Measurements from ENCODE around the gene BCCIP. TPM values are rescaled to one million over a fixed set of nuclear protein-coding genes. Genes with fewer than 3 reads are reported as not detected.

BCCIP gene
- total RNA-seq, 2 experiments from 2014 or later, result 59.1 to 96.2 TPM

DNA sequence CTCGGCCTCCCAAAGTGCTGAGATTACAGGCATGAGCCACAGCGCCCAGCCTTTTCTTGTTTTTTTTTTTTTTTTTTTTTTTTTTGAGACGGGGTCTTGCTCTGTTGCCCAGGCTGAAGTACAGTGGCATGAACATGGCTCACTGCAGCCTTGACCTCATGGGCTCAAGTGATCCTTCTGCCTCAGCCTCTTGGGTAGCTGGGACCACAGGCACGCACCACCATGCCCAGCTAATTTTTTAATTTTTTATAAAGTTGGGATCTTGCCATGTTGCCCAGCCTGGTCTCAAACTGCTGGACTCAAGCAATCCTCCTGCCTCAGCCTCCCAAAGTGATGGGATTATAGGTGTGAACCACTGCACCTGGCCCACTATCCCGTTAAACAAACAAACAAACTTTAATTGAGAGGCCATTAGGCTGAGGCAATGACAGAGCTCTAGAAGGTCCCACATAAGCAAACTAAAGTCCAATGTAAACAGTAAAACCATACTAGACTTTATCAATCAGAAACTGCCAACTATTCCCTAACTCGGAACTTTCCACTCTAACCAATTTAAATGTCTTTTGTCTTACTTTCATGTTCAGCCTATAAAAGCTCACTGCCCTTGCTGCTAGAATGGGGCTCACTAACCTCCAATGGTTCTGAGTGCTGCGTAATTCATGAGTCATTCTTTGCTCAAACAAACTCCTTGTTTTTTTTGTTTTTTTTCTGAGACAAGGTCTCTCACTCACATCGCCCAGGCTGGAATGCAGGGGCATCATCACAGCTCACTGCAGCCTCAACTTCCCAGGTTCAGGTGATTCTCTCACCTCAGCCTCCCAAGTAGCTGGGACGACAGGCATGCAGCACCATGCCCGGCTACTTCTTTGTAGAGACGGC lies 55.9 kb downstream of the BCCIP start:
- Histone ChIP-seq H4K20me1 (ENCODE audit: insufficient read depth, low read length) (no peaks in the 10 kb centered on the region), H3K79me2 (ENCODE audit: insufficient read depth, low read depth, low read length) (no peaks in the 10 kb centered on the region), H3K36me3 (ENCODE audit: insufficient read depth, low read length) (no peaks in the 10 kb centered on the region), H3K4me3 (ENCODE audit: low read depth, low read length, poor library complexity, severe bottlenecking) (no peak overlapping the region), H3K4me2 (ENCODE audit: low read length) (no peak overlapping the region), H2AFZ (ENCODE audit: low read length) (no peak overlapping the region), H3K4me1 (ENCODE audit: insufficient read depth, low read length, poor library complexity, severe bottlenecking) (no peaks in the 10 kb centered on the region), H3K9me2 (ENCODE audit: insufficient read depth, low read length) (no peaks in the 10 kb centered on the region), H3K9me3 (ENCODE audit: low read length) (peaks cover 20% of the 10 kb centered on the region), H3K27ac (ENCODE audit: low read depth, low read length, poor library complexity, severe bottlenecking) (no peak overlapping the region)
- TF ChIP-seq EZH2phosphoT487 (IDR thresholded peaks at IDR 0.05; ENCODE audit: borderline replicate concordance, low read depth, low read length), result no peak
- TF ChIP-seq, protein P1, sequence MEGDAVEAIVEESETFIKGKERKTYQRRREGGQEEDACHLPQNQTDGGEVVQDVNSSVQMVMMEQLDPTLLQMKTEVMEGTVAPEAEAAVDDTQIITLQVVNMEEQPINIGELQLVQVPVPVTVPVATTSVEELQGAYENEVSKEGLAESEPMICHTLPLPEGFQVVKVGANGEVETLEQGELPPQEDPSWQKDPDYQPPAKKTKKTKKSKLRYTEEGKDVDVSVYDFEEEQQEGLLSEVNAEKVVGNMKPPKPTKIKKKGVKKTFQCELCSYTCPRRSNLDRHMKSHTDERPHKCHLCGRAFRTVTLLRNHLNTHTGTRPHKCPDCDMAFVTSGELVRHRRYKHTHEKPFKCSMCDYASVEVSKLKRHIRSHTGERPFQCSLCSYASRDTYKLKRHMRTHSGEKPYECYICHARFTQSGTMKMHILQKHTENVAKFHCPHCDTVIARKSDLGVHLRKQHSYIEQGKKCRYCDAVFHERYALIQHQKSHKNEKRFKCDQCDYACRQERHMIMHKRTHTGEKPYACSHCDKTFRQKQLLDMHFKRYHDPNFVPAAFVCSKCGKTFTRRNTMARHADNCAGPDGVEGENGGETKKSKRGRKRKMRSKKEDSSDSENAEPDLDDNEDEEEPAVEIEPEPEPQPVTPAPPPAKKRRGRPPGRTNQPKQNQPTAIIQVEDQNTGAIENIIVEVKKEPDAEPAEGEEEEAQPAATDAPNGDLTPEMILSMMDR (conservative IDR thresholded peaks at IDR 0.05; ENCODE audit: low read length), result no peak
- intact Hi-C loops (cut with micrococcal nuclease; ENCODE audit: unreplicated experiment), result no loop called here
- POLR2A ChIA-PET, result interaction anchor here (0.7 kb wide), 1 partner anchor 189 kb away, joined by 3 read pairs; no protein-coding TSS in a partner anchor
- DNase-seq (ENCODE audit: low spot score), result no peak
- CTCF ChIA-PET (ENCODE audit: unreplicated experiment), result no interaction called here
- BruUV-seq (replicated peaks), result no TSS peak

DNA sequence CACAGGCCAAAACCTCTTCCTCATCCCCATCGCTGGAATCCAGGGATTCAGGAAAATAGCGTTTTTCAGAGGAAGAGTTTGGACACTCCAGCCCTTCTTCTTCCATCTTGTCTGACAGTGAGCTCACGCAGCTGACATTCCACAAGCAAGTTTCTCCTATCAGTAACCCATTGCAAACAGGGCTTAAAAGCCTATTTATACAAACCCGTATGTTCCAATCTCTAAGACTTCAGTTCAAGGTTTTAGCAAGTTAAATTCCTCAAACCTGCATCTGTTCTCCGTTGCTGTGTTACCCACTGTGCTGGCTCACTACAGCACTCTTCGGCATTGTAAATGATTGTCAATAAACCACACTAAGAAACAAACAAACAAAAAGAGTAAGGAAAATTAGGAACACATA lies 57.4 kb downstream of the BCCIP start:
- Histone ChIP-seq H3K4me1 (ENCODE audit: insufficient read depth, low read length, poor library complexity, severe bottlenecking) (no peaks in the 10 kb centered on the region), H3K9me3 (ENCODE audit: low read length) (peaks cover 12% of the 10 kb centered on the region), H3K4me2 (ENCODE audit: low read length) (no peak overlapping the region), H3K9me2 (ENCODE audit: insufficient read depth, low read length) (no peaks in the 10 kb centered on the region), H3K4me3 (ENCODE audit: low read depth, low read length, poor library complexity, severe bottlenecking) (no peak overlapping the region), H4K20me1 (ENCODE audit: insufficient read depth, low read length) (no peaks in the 10 kb centered on the region), H3K79me2 (ENCODE audit: insufficient read depth, low read depth, low read length) (no peaks in the 10 kb centered on the region), H3K36me3 (ENCODE audit: insufficient read depth, low read length) (no peaks in the 10 kb centered on the region), H3K27ac (ENCODE audit: low read depth, low read length, poor library complexity, severe bottlenecking) (no peak overlapping the region), H2AFZ (ENCODE audit: low read length) (no peak overlapping the region)
- BruUV-seq (replicated peaks), result no TSS peak
- ChIA-PET POLR2A (no interaction called here), CTCF (ENCODE audit: unreplicated experiment) (no interaction called here)
- DNase-seq (ENCODE audit: low spot score), result no peak
- TF ChIP-seq, protein P1 (conservative IDR thresholded peaks at IDR 0.05; ENCODE audit: low read length), result no peak
- TF ChIP-seq EZH2phosphoT487 (IDR thresholded peaks at IDR 0.05; ENCODE audit: borderline replicate concordance, low read depth, low read length), result no peak
- intact Hi-C loops (cut with micrococcal nuclease; ENCODE audit: unreplicated experiment), result no loop called here

DNA sequence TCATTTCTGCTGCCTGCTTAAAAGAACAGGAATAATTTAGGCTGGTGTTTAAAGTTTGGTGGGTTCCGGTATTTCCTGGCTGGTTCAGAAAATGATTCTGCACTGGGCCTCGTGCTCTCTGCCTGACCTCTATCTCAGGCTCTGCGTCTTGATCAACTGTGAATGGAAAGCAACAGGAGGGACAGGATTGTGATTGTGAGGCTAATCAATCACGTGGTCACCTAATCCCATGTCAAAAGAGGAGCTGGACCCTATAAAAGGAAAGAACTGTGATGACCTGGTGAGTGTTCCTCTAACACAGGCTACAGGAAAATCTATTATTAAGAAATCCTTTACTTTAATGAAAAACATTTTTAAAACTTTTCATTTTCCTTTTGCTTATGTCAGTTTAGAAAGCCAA lies 57.8 kb downstream of the BCCIP start, which contains the start of gene DHX32:
Gene DHX32, minus strand, starts transcription at position 101 of the 400 bp plus-strand sequence. CDS start 468 bp downstream, outside the sequence.
- H2AFZ ChIP-seq (ENCODE audit: low read length), result no peak within 1 kb of the TSS
- no peak within 1 kb of the TSS for H3K4me3 ChIP-seq (ENCODE audit: low read depth, low read length, poor library complexity, severe bottlenecking)
- CTCF ChIA-PET (ENCODE audit: unreplicated experiment), result no interaction called here
- intact Hi-C loops (cut with micrococcal nuclease; ENCODE audit: unreplicated experiment), result no loop called here
- BruUV-seq (replicated peaks), result no TSS peak
- no peaks in the 10 kb centered on the region for H3K36me3 ChIP-seq (ENCODE audit: insufficient read depth, low read length)
- POLR2A ChIA-PET, result no interaction called here
- TF ChIP-seq, protein P1 (conservative IDR thresholded peaks at IDR 0.05; ENCODE audit: low read length), result no peak
- no peak for TF ChIP-seq EZH2phosphoT487 (IDR thresholded peaks at IDR 0.05; ENCODE audit: borderline replicate concordance, low read depth, low read length)
- no peak within 1 kb of the TSS for H3K27ac ChIP-seq (ENCODE audit: low read depth, low read length, poor library complexity, severe bottlenecking)
- no peaks in the 10 kb centered on the region for H3K79me2 ChIP-seq (ENCODE audit: insufficient read depth, low read depth, low read length)
- H3K4me1 ChIP-seq (ENCODE audit: insufficient read depth, low read length, poor library complexity, severe bottlenecking), result no peaks in the 10 kb centered on the region
- H3K9me3 ChIP-seq (ENCODE audit: low read length), result peaks cover 7% of the 10 kb centered on the region
- DNase-seq (ENCODE audit: low spot score), result no peak
- no peaks in the 10 kb centered on the region for H3K9me2 ChIP-seq (ENCODE audit: insufficient read depth, low read length)
- no peak within 1 kb of the TSS for H3K4me2 ChIP-seq (ENCODE audit: low read length)
- no peaks in the 10 kb centered on the region for H4K20me1 ChIP-seq (ENCODE audit: insufficient read depth, low read length)
